WTC11 (cell line): ENCODE results near the gene ENO1. TPM values are rescaled to one million over a fixed set of nuclear protein-coding genes. Genes with fewer than 3 reads are reported as not detected.

Experiments used
- ATAC-seq: fragments of 200-7000 bp; cut with Tn5 transposase; 2 replicates; pipeline ENCODE4 v1.10.0; 2021; ENCODE audit warnings: mild to moderate bottlenecking, moderate library complexity
- CTCF ChIA-PET: fragments of 300-600 bp; sonication (Branson Sonifier 250); formaldehyde crosslinking; loops from one replicate; lab custom pipeline; 2021; ENCODE audit warnings: antibody characterized with exemption; lab: Charles Lee
- POLR2A ChIA-PET: fragments of 350-600 bp; sonication (Branson Sonifier 250); formaldehyde crosslinking; loops from one replicate; lab custom pipeline; 2021; ENCODE audit warnings: antibody characterized with exemption; lab: Charles Lee
- DNase-seq: peaks from one replicate; pipeline ENCODE4 v3.0.0; 2021; ENCODE audit warnings: low spot score
- H3K27ac Mint-ChIP-seq: 2 replicates; pipeline ENCODE4 v1.8.0; 2021; ENCODE audit warnings: mixed read lengths
- H3K27me3 Mint-ChIP-seq: 2 replicates; pipeline ENCODE4 v1.8.0; 2021; ENCODE audit warnings: low read depth, mild to moderate bottlenecking, moderate library complexity, mixed read lengths
- H3K36me3 Mint-ChIP-seq: 2 replicates; pipeline ENCODE4 v1.8.0; 2021; ENCODE audit warnings: mixed read lengths
- H3K4me1 Mint-ChIP-seq: 2 replicates; pipeline ENCODE4 v1.8.0; 2022; ENCODE audit warnings: mixed read lengths
- H3K4me3 Mint-ChIP-seq: 2 replicates; pipeline ENCODE4 v1.8.0; 2021; ENCODE audit warnings: mild to moderate bottlenecking, moderate library complexity, mixed read lengths
- H3K9me3 Mint-ChIP-seq: 2 replicates; pipeline ENCODE4 v1.8.0; 2021; ENCODE audit warnings: mixed read lengths
- CREB1 ChIP-seq: sonication (generic); formaldehyde crosslinking; IDR thresholded peaks from 2 replicates; pipeline ENCODE4 v1.8.0; 2023; ENCODE audit warnings: mild to moderate bottlenecking, missing genetic modification reagents
- EMX1 ChIP-seq: fragments of 250-450 bp; sonication (Bioruptor Pico); IDR thresholded peaks from 2 replicates; pipeline ENCODE4 v1.8.0; 2021; ENCODE audit warnings: mild to moderate bottlenecking
- ESRRA ChIP-seq: sonication (generic); formaldehyde crosslinking; IDR thresholded peaks from 2 replicates; pipeline ENCODE4 v1.8.1; 2022; ENCODE audit warnings: mild to moderate bottlenecking, missing genetic modification reagents, borderline replicate concordance
- FOXJ3 ChIP-seq: sonication (generic); formaldehyde crosslinking; IDR thresholded peaks from 2 replicates; pipeline ENCODE4 v1.9.0; 2021; ENCODE audit warnings: missing genetic modification reagents, mild to moderate bottlenecking, borderline replicate concordance
- IRF2 ChIP-seq: sonication (generic); formaldehyde crosslinking; IDR thresholded peaks from 2 replicates; pipeline ENCODE4 v1.8.0; 2022; ENCODE audit warnings: low read depth, missing genetic modification reagents, borderline replicate concordance
- KAT7 ChIP-seq: sonication (generic); formaldehyde crosslinking; IDR thresholded peaks from 2 replicates; pipeline ENCODE4 v1.8.1; 2023; ENCODE audit warnings: missing genetic modification reagents, mild to moderate bottlenecking, borderline replicate concordance
- NFATC4 ChIP-seq: fragments of 250-450 bp; sonication (Bioruptor Pico); IDR thresholded peaks from 2 replicates; pipeline ENCODE4 v1.9.0; 2021; ENCODE audit warnings: mild to moderate bottlenecking
- TEAD1 ChIP-seq: sonication (generic); formaldehyde crosslinking; IDR thresholded peaks from 2 replicates; pipeline ENCODE4 v1.8.0; 2022; ENCODE audit warnings: mild to moderate bottlenecking, missing genetic modification reagents
- ZNF121 ChIP-seq: sonication (generic); formaldehyde crosslinking; IDR thresholded peaks from 2 replicates; pipeline ENCODE4 v1.8.0; 2023; ENCODE audit warnings: missing genetic modification reagents
- ZNF219 ChIP-seq: sonication (generic); formaldehyde crosslinking; IDR thresholded peaks from 2 replicates; pipeline ENCODE4 v1.8.0; 2023; ENCODE audit warnings: missing genetic modification reagents, mild to moderate bottlenecking, borderline replicate concordance
- ZNF416 ChIP-seq: fragments of 250-450 bp; sonication (Bioruptor Pico); IDR thresholded peaks from 2 replicates; pipeline ENCODE4 v1.9.0; 2021; ENCODE audit warnings: mild to moderate bottlenecking, inconsistent platforms
- ZNF671 ChIP-seq: fragments of 250-450 bp; sonication (Bioruptor Pico); IDR thresholded peaks from 2 replicates; pipeline ENCODE4 v1.8.0; 2021; ENCODE audit warnings: mild to moderate bottlenecking
- total RNA-seq: library from RNA; stranded (reverse); gene quantifications from 3 replicates; pipeline ENCODE4 v1.2.3, GENCODE V29; 2021
- TF ChIP-seq, protein P1 (sequence below): sonication (generic); formaldehyde crosslinking; IDR thresholded peaks from 2 replicates; pipeline ENCODE4 v1.8.1; 2023; ENCODE audit warnings: mild to moderate bottlenecking, missing genetic modification reagents
- TF ChIP-seq, protein P2 (sequence below): sonication (generic); formaldehyde crosslinking; IDR thresholded peaks from 2 replicates; pipeline ENCODE4 v1.8.0; 2022; ENCODE audit warnings: missing genetic modification reagents
- TF ChIP-seq, protein P3 (sequence below): fragments of 250-450 bp; sonication (Bioruptor Pico); IDR thresholded peaks from 2 replicates; pipeline ENCODE4 v1.9.0; 2021; ENCODE audit warnings: mild to moderate bottlenecking
- TF ChIP-seq, protein P4 (sequence below): sonication (generic); formaldehyde crosslinking; IDR thresholded peaks from 2 replicates; pipeline ENCODE4 v1.8.1; 2023; ENCODE audit warnings: mild to moderate bottlenecking, missing genetic modification reagents, moderate library complexity
- TF ChIP-seq, protein P5 (sequence below): fragments of 250-450 bp; sonication (Bioruptor Pico); conservative IDR thresholded peaks from 2 replicates; pipeline ENCODE4 v1.9.0; 2021; ENCODE audit warnings: mild to moderate bottlenecking
- TF ChIP-seq, protein P6 (sequence below): sonication (generic); formaldehyde crosslinking; conservative IDR thresholded peaks from 2 replicates; pipeline ENCODE4 v1.8.1; 2023; ENCODE audit warnings: mild to moderate bottlenecking, low read depth, missing genetic modification reagents, moderate library complexity
- TF ChIP-seq, protein P7 (sequence below): sonication (generic); formaldehyde crosslinking; IDR thresholded peaks from 2 replicates; pipeline ENCODE4 v1.8.1; 2023; ENCODE audit warnings: mild to moderate bottlenecking, missing genetic modification reagents

ENO1 gene
- total RNA-seq, 1 experiment from 2014 or later, result 1,978 TPM

DNA sequence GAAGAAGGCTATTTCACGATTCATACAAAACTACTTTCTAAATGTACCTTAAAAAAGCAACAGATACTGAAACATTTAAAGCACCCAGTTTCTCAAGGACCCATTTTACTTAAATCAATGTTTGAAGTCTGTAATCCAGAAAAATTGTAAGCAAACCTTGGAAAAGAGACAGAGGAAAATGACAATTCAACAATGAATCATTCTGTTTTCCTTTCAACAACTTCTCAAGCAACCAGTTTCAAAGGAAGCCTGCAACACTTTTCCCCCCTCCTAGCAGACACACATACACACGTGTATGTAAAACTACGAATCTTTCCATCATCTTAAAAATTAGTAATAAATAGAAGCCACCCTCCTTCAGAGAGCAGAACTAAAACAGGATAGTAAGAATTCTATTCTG is 62.2 kb downstream of the ENO1 start:
- Mint-ChIP-seq H3K4me1 (peaks cover 48% of the 10 kb centered on the region), H3K4me3 (peak overlapping the region; percentile 88), H3K36me3 (no peaks in the 10 kb centered on the region), H3K9me3 (no peaks in the 10 kb centered on the region), H3K27me3 (no peaks in the 10 kb centered on the region), H3K27ac (peak overlapping the region; percentile 69)
- TF ChIP-seq, protein P1, sequence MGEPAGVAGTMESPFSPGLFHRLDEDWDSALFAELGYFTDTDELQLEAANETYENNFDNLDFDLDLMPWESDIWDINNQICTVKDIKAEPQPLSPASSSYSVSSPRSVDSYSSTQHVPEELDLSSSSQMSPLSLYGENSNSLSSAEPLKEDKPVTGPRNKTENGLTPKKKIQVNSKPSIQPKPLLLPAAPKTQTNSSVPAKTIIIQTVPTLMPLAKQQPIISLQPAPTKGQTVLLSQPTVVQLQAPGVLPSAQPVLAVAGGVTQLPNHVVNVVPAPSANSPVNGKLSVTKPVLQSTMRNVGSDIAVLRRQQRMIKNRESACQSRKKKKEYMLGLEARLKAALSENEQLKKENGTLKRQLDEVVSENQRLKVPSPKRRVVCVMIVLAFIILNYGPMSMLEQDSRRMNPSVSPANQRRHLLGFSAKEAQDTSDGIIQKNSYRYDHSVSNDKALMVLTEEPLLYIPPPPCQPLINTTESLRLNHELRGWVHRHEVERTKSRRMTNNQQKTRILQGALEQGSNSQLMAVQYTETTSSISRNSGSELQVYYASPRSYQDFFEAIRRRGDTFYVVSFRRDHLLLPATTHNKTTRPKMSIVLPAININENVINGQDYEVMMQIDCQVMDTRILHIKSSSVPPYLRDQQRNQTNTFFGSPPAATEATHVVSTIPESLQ (CRISPR knock-in tag), result no peak
- TF ChIP-seq, protein P2, sequence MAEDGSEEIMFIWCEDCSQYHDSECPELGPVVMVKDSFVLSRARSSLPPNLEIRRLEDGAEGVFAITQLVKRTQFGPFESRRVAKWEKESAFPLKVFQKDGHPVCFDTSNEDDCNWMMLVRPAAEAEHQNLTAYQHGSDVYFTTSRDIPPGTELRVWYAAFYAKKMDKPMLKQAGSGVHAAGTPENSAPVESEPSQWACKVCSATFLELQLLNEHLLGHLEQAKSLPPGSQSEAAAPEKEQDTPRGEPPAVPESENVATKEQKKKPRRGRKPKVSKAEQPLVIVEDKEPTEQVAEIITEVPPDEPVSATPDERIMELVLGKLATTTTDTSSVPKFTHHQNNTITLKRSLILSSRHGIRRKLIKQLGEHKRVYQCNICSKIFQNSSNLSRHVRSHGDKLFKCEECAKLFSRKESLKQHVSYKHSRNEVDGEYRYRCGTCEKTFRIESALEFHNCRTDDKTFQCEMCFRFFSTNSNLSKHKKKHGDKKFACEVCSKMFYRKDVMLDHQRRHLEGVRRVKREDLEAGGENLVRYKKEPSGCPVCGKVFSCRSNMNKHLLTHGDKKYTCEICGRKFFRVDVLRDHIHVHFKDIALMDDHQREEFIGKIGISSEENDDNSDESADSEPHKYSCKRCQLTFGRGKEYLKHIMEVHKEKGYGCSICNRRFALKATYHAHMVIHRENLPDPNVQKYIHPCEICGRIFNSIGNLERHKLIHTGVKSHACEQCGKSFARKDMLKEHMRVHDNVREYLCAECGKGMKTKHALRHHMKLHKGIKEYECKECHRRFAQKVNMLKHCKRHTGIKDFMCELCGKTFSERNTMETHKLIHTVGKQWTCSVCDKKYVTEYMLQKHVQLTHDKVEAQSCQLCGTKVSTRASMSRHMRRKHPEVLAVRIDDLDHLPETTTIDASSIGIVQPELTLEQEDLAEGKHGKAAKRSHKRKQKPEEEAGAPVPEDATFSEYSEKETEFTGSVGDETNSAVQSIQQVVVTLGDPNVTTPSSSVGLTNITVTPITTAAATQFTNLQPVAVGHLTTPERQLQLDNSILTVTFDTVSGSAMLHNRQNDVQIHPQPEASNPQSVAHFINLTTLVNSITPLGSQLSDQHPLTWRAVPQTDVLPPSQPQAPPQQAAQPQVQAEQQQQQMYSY (CRISPR knock-in tag), result no peak
- TF ChIP-seq KAT7 (CRISPR knock-in tag), result no peak
- no peak for TF ChIP-seq ZNF416
- no peak for TF ChIP-seq CREB1 (CRISPR knock-in tag)
- ATAC-seq, result no peak
- DNase-seq, result no peak
- ChIA-PET CTCF (interaction anchor here (1.3 to 2.1 kb wide), 4 partner anchors 9 to 113 kb away, joined by 3 to 50 read pairs (median 8); no protein-coding TSS in a partner anchor), POLR2A (no interaction called here)

DNA sequence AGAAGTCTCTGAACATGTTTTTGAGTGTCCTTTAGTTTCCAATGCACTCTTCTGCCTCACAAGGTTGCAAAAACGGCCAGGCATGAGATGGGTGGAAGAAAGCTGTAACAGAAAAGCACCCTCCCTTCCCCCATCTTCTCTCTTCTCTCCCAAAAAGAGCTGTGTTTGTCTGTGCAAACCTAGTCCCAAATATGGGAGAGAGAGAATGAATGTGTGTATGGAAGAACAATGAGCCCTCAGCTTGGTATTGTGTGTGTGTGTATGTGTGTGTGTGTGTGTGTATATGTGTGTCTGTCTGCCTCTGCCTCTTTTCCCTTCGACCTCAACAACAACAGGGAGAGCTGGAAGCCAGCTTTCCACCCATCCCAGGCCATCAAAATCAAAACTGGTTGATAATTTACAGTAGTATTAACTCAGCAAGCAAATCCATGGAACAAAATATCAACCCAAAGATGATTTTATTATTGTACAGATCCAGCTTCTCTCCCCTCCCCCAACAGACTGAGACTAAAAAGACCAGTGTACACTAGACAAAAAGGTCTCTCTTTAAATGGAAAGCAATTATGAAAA is 62.8 kb downstream of the ENO1 start:
- H3K4me3 Mint-ChIP-seq, result peak overlapping the region; percentile 88
- CTCF ChIA-PET, result interaction anchor here (1.0 to 2.1 kb wide), 6 partner anchors 10 to 189 kb away, joined by 3 to 50 read pairs (median 4); no protein-coding TSS in a partner anchor
- H3K27me3 Mint-ChIP-seq, result no peaks in the 10 kb centered on the region
- no peaks in the 10 kb centered on the region for H3K36me3 Mint-ChIP-seq
- TF ChIP-seq, protein P3, sequence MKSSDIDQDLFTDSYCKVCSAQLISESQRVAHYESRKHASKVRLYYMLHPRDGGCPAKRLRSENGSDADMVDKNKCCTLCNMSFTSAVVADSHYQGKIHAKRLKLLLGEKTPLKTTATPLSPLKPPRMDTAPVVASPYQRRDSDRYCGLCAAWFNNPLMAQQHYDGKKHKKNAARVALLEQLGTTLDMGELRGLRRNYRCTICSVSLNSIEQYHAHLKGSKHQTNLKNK (CRISPR knock-in tag), result no peak
- TF ChIP-seq ESRRA (CRISPR knock-in tag), result no peak
- no peak for TF ChIP-seq TEAD1 (CRISPR knock-in tag)
- peak overlapping the region; percentile 86 for H3K27ac Mint-ChIP-seq
- DNase-seq (no peak), ATAC-seq (no peak)
- H3K4me1 Mint-ChIP-seq, result peaks cover 49% of the 10 kb centered on the region
- no peaks in the 10 kb centered on the region for H3K9me3 Mint-ChIP-seq
- POLR2A ChIA-PET, result no interaction called here

DNA sequence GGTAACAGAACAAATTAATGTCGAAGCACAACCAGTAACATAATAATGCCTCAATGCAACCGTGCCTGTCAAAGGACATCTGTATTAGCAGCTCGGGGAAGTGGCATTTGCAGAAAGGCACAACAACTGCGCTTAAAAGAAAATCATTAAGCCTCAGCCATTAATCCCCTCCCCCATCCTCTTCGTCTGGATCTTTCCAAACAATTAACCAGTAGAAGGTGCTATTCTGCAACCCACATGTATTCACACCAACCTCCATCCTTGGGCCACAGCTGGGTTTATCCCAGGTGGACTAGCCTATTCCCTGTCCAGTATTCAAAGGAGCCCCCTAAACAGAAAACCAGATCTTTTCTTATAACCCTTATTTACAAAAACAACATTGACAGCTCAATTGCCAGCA is 63.6 kb downstream of the ENO1 start:
- H3K4me3 Mint-ChIP-seq, result peak overlapping the region; percentile 88
- DNase-seq, result no peak
- POLR2A ChIA-PET, result no interaction called here
- H3K4me1 Mint-ChIP-seq, result peaks cover 50% of the 10 kb centered on the region
- H3K27ac Mint-ChIP-seq, result no peak overlapping the region
- CTCF ChIA-PET, result interaction anchor here (1.0 to 2.1 kb wide), 6 partner anchors 9 to 190 kb away, joined by 3 to 50 read pairs (median 4); no protein-coding TSS in a partner anchor
- no peaks in the 10 kb centered on the region for H3K27me3 Mint-ChIP-seq
- no peaks in the 10 kb centered on the region for H3K36me3 Mint-ChIP-seq
- ATAC-seq, result peak; percentile 12; the same call in 1 of the 2 replicates
- H3K9me3 Mint-ChIP-seq, result no peaks in the 10 kb centered on the region
- TF ChIP-seq EMX1 (CRISPR knock-in tag), result no peak
- no peak for TF ChIP-seq NFATC4 (CRISPR knock-in tag)
- TF ChIP-seq FOXJ3, result no peak
- TF ChIP-seq ZNF219 (CRISPR knock-in tag), result no peak
- TF ChIP-seq ZNF671 (CRISPR knock-in tag), result no peak
- TF ChIP-seq, protein P4, sequence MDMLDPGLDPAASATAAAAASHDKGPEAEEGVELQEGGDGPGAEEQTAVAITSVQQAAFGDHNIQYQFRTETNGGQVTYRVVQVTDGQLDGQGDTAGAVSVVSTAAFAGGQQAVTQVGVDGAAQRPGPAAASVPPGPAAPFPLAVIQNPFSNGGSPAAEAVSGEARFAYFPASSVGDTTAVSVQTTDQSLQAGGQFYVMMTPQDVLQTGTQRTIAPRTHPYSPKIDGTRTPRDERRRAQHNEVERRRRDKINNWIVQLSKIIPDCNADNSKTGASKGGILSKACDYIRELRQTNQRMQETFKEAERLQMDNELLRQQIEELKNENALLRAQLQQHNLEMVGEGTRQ (CRISPR knock-in tag), result no peak
- TF ChIP-seq IRF2 (CRISPR knock-in tag), result no peak
- TF ChIP-seq, protein P5, sequence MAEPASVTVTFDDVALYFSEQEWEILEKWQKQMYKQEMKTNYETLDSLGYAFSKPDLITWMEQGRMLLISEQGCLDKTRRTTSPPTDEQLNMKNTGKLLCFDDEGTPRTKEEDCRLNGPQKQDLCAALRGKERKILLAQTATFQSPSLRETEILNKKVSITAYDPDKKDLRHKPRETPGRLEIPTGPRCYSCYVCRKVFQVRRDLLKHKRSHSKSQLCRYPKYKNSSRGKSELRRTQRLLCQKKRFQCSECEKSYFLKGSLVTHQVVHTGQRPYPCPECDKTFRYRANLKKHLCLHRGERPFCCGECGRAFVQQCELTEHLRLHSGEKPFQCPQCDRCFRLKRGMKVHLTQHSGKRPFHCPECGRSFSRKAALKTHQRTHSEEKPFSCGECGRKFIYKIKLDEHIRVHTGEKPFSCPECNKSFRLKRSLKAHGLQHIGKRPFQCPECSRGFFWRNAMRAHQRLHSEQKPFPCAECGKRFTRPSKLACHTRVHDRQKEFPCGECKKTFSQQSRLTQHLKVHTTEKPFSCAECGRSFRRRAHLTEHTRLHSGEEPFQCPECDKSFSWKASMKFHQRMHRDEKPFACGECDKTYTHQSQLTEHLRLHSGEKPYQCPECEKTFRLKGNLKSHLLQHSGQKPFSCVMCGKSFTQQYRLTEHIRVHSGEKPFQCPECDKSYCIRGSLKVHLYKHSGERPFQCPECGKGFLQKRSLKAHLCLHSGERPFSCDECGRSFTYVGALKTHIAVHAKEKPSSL (CRISPR knock-in tag), result no peak
- TF ChIP-seq, protein P6, sequence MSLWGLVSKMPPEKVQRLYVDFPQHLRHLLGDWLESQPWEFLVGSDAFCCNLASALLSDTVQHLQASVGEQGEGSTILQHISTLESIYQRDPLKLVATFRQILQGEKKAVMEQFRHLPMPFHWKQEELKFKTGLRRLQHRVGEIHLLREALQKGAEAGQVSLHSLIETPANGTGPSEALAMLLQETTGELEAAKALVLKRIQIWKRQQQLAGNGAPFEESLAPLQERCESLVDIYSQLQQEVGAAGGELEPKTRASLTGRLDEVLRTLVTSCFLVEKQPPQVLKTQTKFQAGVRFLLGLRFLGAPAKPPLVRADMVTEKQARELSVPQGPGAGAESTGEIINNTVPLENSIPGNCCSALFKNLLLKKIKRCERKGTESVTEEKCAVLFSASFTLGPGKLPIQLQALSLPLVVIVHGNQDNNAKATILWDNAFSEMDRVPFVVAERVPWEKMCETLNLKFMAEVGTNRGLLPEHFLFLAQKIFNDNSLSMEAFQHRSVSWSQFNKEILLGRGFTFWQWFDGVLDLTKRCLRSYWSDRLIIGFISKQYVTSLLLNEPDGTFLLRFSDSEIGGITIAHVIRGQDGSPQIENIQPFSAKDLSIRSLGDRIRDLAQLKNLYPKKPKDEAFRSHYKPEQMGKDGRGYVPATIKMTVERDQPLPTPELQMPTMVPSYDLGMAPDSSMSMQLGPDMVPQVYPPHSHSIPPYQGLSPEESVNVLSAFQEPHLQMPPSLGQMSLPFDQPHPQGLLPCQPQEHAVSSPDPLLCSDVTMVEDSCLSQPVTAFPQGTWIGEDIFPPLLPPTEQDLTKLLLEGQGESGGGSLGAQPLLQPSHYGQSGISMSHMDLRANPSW (CRISPR knock-in tag), result no peak
- TF ChIP-seq ZNF121 (CRISPR knock-in tag), result no peak
- TF ChIP-seq, protein P7, sequence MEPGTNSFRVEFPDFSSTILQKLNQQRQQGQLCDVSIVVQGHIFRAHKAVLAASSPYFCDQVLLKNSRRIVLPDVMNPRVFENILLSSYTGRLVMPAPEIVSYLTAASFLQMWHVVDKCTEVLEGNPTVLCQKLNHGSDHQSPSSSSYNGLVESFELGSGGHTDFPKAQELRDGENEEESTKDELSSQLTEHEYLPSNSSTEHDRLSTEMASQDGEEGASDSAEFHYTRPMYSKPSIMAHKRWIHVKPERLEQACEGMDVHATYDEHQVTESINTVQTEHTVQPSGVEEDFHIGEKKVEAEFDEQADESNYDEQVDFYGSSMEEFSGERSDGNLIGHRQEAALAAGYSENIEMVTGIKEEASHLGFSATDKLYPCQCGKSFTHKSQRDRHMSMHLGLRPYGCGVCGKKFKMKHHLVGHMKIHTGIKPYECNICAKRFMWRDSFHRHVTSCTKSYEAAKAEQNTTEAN (CRISPR knock-in tag), result no peak
